ENCODE measurements around the gene EPB41L4A. TPM values are rescaled to one million over a fixed set of nuclear protein-coding genes. Genes with fewer than 3 reads are reported as not detected.

Gene EPB41L4A
- total RNA-seq, 1 experiment from 2014 or later = 5.2 TPM

- H3K4me3 Mint-ChIP-seq = no peak overlapping the region
- no peaks in the 10 kb centered on the region for H3K9me3 Mint-ChIP-seq
- no peak overlapping the region; the same call in 1 of the 2 replicates for H3K27ac Mint-ChIP-seq
- ATAC-seq (no peak), DNase-seq (ENCODE audit: low spot score) (no peak)
- H3K27me3 Mint-ChIP-seq (ENCODE audit: low read depth) = no peaks in the 10 kb centered on the region
- ChIA-PET POLR2A (no interaction called here), CTCF (no interaction called here)
- peaks cover 7% of the 10 kb centered on the region for H3K4me1 Mint-ChIP-seq
- H3K36me3 Mint-ChIP-seq = no peaks in the 10 kb centered on the region
- TF ChIP-seq GTF2I (CRISPR knock-in tag; conservative IDR thresholded peaks at IDR 0.05) = no peak
- TF ChIP-seq RELA (CRISPR knock-in tag; IDR thresholded peaks at IDR 0.05; ENCODE audit: borderline replicate concordance) = no peak
- TF ChIP-seq NFYB (CRISPR knock-in tag; conservative IDR thresholded peaks at IDR 0.05; ENCODE audit: low read depth) = no peak
- TF ChIP-seq SOX15 (CRISPR knock-in tag; IDR thresholded peaks at IDR 0.05) = no peak
- TF ChIP-seq OVOL2 (CRISPR knock-in tag; IDR thresholded peaks at IDR 0.05; ENCODE audit: borderline replicate concordance) = no peak
- no peak for TF ChIP-seq EMX1 (CRISPR knock-in tag; IDR thresholded peaks at IDR 0.05)
- TF ChIP-seq, protein P1, sequence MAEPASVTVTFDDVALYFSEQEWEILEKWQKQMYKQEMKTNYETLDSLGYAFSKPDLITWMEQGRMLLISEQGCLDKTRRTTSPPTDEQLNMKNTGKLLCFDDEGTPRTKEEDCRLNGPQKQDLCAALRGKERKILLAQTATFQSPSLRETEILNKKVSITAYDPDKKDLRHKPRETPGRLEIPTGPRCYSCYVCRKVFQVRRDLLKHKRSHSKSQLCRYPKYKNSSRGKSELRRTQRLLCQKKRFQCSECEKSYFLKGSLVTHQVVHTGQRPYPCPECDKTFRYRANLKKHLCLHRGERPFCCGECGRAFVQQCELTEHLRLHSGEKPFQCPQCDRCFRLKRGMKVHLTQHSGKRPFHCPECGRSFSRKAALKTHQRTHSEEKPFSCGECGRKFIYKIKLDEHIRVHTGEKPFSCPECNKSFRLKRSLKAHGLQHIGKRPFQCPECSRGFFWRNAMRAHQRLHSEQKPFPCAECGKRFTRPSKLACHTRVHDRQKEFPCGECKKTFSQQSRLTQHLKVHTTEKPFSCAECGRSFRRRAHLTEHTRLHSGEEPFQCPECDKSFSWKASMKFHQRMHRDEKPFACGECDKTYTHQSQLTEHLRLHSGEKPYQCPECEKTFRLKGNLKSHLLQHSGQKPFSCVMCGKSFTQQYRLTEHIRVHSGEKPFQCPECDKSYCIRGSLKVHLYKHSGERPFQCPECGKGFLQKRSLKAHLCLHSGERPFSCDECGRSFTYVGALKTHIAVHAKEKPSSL (CRISPR knock-in tag; conservative IDR thresholded peaks at IDR 0.05) = no peak
These were observed 305.5 kb downstream of the EPB41L4A start for GRCh38 chr5:112113565-112113964.
